C4-2B (cell line): ENCODE measurements around the gene TEAD4.

Experiments
- ZFX ChIP-seq: fragments of 450-650 bp; IDR thresholded peaks from 2 replicates; pipeline ENCODE4 v1.6.1; 2017
- TF ChIP-seq, protein P1 (sequence below): fragments of 450-650 bp; conservative IDR thresholded peaks from 2 replicates; pipeline ENCODE4 v1.5.1; 2017; ENCODE audit warnings: mild to moderate bottlenecking

DNA sequence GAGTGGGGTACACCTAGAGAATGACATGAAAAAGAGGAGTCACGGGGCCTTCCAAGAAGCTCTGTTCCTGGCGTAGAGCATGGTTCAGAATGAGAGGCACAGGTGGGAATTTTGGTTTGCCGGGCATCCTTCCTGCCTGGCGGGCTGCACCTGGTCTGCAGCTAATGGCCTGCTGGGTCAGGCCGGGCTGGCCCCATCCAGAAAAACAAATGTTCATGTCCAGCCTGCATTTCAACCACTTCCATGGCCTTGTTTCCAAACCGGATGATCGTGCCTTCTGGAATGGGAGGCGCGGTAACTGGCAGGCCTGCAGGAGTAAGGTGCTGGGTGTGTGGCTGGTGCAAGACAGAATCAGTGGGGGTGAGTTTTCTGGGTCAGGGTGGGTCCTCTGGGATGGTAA, 14.4 kb downstream of the TEAD4 start:
- TF ChIP-seq, protein P1, sequence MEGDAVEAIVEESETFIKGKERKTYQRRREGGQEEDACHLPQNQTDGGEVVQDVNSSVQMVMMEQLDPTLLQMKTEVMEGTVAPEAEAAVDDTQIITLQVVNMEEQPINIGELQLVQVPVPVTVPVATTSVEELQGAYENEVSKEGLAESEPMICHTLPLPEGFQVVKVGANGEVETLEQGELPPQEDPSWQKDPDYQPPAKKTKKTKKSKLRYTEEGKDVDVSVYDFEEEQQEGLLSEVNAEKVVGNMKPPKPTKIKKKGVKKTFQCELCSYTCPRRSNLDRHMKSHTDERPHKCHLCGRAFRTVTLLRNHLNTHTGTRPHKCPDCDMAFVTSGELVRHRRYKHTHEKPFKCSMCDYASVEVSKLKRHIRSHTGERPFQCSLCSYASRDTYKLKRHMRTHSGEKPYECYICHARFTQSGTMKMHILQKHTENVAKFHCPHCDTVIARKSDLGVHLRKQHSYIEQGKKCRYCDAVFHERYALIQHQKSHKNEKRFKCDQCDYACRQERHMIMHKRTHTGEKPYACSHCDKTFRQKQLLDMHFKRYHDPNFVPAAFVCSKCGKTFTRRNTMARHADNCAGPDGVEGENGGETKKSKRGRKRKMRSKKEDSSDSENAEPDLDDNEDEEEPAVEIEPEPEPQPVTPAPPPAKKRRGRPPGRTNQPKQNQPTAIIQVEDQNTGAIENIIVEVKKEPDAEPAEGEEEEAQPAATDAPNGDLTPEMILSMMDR, result no peak
- TF ChIP-seq ZFX, result no peak
